Fibroblast of skin of right biceps (primary cell): ENCODE results near the gene CD52.
"Not testable (repeated sequence)": the region's sequence is repeated elsewhere in the genome, so short reads cannot be mapped to it uniquely, and the experiment has no call there.

Experiments used
- DNase-seq: peaks from one replicate; pipeline ENCODE4 v3.0.0-alpha.2; 2013

Gene CD52

GRCh38 chr1:26302733-26303405 lies 14.9 kb upstream of the CD52 start:
- peak; percentile 75 for DNase-seq

GRCh38 chr1:26305667-26306289 lies 12.0 kb upstream of the CD52 start:
- DNase-seq: no peak

- DNase-seq: peak; percentile 94
Measured at GRCh38 chr1:26306290-26307229, 11.2 kb upstream of the CD52 start, which contains the start of gene UBXN11. UBXN11 (minus strand) TSS chr1:26306636; CDS start chr1:26302883, 3,753 bp downstream.

GRCh38 chr1:26307363-26307781 lies 10.4 kb upstream of the CD52 start:
- no peak for DNase-seq

- DNase-seq: not testable (repeated sequence)
Measured at GRCh38 chr1:26307966-26308899, 9.5 kb upstream of the CD52 start.

- no peak for DNase-seq
Measured at GRCh38 chr1:26314501-26314900, 3.3 kb upstream of the CD52 start.

- DNase-seq: no peak
Measured at GRCh38 chr1:26315874-26316850, 1.6 kb upstream of the CD52 start.

- DNase-seq: no peak
Measured at GRCh38 chr1:26317146-26317545, 612 bp upstream of the CD52 start.

- DNase-seq: no peak
Measured at GRCh38 chr1:26318338-26319064, 743 bp downstream of the CD52 start.

- DNase-seq: no peak
Measured at GRCh38 chr1:26320896-26321295, 3.1 kb downstream of the CD52 start.

- DNase-seq: peak; percentile 79
Measured at GRCh38 chr1:26321315-26322041, 3.7 kb downstream of the CD52 start.

- DNase-seq: no peak
Measured at GRCh38 chr1:26322042-26322331, 4.2 kb downstream of the CD52 start.

GRCh38 chr1:26323382-26323781 lies 5.6 kb downstream of the CD52 start:
- DNase-seq: no peak

GRCh38 chr1:26324550-26324949 lies 6.8 kb downstream of the CD52 start:
- no peak for DNase-seq

GRCh38 chr1:26327956-26328362 lies 10.2 kb downstream of the CD52 start:
- no peak for DNase-seq

- DNase-seq: no peak
Measured at GRCh38 chr1:26328597-26328996, 10.8 kb downstream of the CD52 start.

- not testable (repeated sequence) for DNase-seq
Measured at GRCh38 chr1:26329380-26329779, 11.6 kb downstream of the CD52 start.

GRCh38 chr1:26330276-26330675 lies 12.5 kb downstream of the CD52 start:
- no peak for DNase-seq

- not testable (repeated sequence) for DNase-seq
Measured at GRCh38 chr1:26333312-26333711, 15.6 kb downstream of the CD52 start.
